Measurements from ENCODE around the gene NHLRC4.
A peak's percentile ranks its signal among the peaks of the same experiment; 100 is the strongest.

Gene NHLRC4

DNA sequence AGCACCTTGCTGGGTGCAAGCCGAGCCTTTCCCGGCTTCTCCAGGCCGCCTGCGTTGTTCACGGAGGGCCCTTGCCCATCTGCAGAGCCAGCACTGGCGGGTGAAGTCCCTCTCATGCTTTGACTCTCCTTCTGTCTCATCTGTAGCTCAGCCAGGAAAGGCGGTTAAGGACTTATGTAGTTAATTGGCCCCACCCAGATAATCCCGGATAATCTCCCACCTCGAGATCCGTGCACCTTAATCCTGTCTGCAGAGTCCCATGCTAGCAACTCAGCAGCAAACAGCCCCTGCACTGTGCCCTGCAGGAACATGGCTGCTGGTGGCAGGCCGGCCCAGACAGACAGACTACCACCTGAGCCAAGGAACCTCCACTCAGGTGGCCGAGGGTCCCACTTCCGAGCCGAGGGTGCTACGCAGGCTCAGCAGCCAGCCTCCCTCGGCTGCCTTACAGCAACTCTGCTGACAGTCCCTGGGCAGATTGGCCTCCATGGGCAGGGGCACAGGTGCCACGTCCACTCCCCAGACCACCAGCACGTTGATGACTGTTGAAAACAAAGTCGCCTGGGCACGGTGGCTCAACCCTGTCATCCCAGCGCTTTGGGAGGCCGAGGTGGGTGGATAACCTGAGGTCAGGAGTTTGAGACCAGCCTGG lies 40.0 kb downstream of the NHLRC4 start:
- DNase-seq = no peak

DNA sequence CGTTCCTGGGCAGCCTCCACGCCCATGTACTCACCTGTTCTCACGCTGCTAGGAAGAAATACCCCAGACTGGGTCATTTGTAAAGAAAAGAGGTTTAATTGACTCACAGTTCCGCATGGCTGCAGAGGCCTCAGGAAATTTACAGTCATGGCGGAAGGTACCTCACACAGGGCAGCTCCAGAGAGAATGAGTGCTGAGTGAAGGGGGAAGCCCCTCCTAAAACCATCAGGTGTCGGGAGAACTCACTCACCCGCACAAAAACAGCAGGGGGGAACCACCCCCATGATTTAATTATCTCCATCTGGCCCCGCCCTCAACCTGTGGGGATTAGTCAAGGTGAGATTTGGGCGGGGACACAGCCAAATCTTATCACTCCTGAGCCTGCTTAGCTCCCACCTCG lies 41.2 kb downstream of the NHLRC4 start:
- peak in 2 of 3 experiments; percentile 37 to 43 for DNase-seq

DNA sequence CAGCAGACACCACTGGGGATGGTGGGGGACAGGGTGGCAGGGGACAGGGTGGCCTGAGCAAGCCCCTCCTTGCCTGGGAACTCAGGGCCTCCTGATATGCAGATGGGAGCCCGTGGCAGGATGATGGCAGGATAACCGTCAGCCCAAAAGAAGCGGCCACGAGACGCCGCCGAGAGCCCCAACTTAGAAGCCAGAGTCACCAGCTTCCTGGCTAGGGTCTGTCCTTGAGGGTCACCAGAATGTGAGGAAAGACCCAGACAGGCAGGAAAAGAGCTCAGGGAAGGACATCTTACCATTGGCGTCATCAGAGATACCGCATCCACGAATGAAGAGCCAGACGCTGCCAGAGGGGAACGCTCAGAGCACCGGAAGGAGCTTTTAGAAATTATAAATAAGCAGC lies 42.5 kb downstream of the NHLRC4 start:
- no peak for DNase-seq

DNA sequence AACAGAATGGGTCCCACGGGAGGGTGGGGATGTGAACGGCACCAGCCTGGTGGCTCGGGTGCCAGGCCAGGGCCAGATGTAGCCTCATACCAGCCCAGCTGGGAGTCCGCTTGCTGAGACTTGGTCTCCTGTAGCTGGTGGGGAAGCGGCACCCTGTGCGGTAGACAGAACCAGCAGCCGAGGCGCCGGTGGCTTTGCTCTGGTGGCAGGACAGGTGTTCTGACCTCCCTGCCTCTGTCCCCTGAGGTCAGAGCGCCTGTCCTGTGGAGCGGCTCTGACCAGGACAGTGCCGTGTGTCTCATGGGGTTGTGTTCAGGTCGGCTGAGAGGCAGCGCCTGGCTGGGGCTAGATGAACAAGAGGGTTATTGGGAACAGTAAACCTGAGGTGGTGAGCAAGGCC lies 43.2 kb downstream of the NHLRC4 start:
- no peak for DNase-seq

DNA sequence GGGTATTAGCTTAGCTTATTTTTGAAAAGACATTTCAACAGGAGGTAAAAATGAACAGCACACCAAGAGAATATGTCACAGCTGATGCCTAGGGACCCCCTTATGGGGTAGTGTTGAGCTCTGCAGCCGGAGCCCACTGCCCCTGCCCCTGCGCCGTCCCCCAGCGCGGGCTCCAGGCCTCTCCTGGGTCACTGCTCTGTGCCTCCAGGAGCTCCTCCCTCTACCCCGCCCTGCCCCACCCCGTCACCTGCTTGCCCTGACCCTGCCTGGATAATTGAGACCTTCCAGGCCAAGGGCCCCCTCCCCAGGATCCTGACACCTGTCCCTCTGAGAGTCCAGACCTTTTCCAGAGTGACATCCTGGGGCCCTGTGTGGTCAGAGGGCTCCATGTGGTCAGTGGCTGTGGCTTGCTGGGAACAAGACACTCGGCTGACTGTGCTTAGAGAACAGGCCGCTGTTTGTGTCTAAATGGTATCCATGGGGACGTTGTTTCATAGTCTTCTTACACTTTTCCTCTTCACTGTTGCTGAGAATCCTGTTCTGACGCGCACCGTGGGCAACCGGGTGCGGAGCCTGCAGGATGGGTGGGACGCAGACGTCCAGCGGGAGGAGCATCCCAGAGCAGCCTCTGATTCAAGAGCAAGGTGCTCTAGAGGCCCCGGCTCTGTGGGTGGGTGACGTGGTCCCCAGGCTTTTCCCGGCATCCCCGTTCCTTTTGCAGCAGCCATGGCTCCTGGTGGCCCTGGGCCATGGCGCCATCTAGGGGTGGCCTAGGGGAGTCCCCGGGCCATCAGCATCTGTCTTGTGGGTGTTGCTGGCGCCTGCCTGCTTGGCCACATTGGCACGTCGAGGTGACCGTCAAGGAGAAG lies 43.9 kb downstream of the NHLRC4 start:
- DNase-seq = peak; percentile 31 to 53 (median 53)

DNA sequence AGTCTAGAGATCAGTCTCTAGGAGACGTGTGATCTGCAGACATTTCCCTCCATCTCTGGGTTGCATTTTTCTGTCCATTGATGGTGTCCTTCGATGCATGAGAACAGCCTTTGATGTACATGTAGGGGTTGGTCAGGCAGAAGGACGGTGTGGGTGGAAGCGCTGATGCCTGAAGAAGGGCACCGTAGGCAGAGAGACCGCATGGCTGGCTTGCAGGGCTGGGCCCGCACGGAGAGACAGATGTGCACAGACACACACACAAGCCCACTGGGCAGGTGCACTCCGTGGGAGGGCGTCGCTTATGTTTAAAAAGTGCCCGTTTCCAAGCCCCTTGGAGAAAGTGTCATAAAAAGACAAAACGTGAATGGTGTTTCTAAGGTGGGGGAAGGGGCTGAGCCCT lies 48.3 kb downstream of the NHLRC4 start:
- DNase-seq = no peak

DNA sequence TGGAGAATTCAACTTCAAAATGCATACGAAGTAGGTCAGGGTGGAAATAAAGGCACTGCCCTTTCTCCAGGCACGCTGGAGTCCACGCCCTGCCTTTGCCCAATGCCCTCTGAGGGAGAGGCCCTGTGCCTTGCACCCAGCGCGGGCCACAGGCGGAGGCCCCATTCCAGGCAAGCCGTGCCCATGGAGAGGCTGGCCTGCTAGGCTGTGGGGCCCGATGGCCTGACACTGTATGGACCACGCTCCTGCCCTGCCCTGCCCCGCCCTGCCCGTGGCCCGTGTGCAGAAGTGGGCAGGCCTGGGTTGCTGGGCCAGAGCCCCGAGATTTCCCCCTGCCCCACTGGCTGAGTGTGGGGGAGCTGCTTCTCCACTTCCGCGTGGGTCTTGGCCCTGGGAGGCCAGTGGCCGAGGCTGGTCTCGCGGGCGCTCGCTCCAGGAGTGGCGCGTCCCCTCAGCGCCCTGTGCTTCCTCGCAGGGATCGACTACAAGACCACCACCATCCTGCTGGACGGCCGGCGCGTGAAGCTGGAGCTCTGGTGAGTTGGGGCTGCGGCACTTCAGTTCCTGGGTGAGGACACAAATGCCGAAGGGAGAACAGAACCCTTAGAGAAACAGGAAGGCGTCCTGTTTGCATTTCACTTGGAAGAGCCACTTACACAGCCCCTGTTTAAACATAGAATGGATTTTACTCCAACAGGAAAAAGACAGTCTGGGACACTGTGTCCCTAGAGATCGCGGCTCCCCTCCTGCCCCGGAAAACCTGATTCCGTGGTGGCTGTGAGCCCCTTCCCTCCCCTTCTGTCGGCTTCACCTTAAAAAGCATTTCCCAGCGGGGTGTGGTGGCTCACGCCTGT lies 50.2 kb downstream of the NHLRC4 start:
- no peak for DNase-seq

DNA sequence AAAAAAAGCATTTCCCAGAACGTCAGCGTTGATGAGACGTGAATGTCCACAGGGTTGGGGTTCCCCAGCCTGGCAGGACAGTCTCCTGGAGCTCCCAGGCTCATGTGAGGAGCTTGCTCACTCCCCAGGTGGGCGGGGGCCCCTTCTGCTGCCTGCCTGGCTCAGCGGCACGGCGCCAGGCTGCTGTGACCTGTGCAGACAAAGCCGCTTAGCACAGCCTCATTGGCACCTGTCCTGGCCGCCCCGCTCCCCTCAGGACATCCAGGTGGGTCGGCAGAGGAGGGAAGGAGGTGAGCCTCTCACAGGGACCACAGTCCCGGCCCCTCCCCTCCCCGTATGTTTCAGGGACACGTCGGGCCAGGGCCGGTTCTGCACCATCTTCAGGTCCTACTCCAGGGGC lies 51.0 kb downstream of the NHLRC4 start:
- DNase-seq = no peak

All from NCI-H1417 (cell line).